K562 (cell line): ENCODE results near the gene CPPED1. TPM values are rescaled to one million over a fixed set of nuclear protein-coding genes. Genes with fewer than 3 reads are reported as not detected.

Experiments
- CHCHD3 ChIP-seq: fragments of 250-450 bp; sonication (Bioruptor Pico); IDR thresholded peaks from 2 replicates; pipeline ENCODE4 v2.1.2; 2022; ENCODE audit warnings: mild to moderate bottlenecking
- ILF3 ChIP-seq: fragments of 450-650 bp; IDR thresholded peaks from 2 replicates; pipeline ENCODE4 v1.6.1; 2018; ENCODE audit warnings: antibody characterized with exemption, mild to moderate bottlenecking, moderate library complexity, borderline replicate concordance
- KDM5B ChIP-seq: fragments of 200-600 bp; sonication (generic); IDR thresholded peaks from 2 replicates; pipeline ENCODE4 v1.6.1; 2012; ENCODE audit warnings: low read depth, mild to moderate bottlenecking, moderate library complexity, low read length, control low read depth, inconsistent platforms; ENCODE audit not compliant: insufficient replicate concordance
- PML ChIP-seq: IDR thresholded peaks from 2 replicates; pipeline ENCODE4 v1.6.1; 2012; ENCODE audit warnings: low read length, inconsistent platforms
- SIX5 ChIP-seq, 2 experiments: IDR thresholded peaks; 2 replicates each; pipeline ENCODE4 v1.6.1; 2011; ENCODE audit warnings: low read length in 2 of 2, borderline replicate concordance in 1 of 2, low read depth in 1 of 2, mild to moderate bottlenecking in 1 of 2, moderate library complexity in 1 of 2; ENCODE audit not compliant: insufficient read depth in 1 of 2
- SP1 ChIP-seq: sonication (generic); formaldehyde crosslinking; IDR thresholded peaks from 2 replicates; pipeline ENCODE4 v1.8.1; 2022; ENCODE audit warnings: mild to moderate bottlenecking, missing genetic modification reagents
- ZNF696 ChIP-seq: fragments of 250-450 bp; sonication (Bioruptor Pico); conservative IDR thresholded peaks from 2 replicates; pipeline ENCODE4 v1.4.0; 2020; ENCODE audit warnings: mild to moderate bottlenecking, moderate library complexity
- polyA plus RNA-seq, 8 experiments: library from polyadenylated mRNA; depleted of rRNA in 4 of 8; stranded (reverse) in 5 of 8; unstranded in 3 of 8; fragments of >200 nt; fragmentation: Nextera tagmentation in 2 of 8; fragmentation: Illumina TruSeq in 1 of 8; extraction: Ambion mirVana in 2 of 8; extraction: Trizol in 1 of 8; gene quantifications; 2 replicates each; pipeline versions ENCODE4 v1.2.1 to v1.2.3, GENCODE V29; 2011 to 2014; ENCODE audit warnings: inconsistent platforms in 1 of 8, missing spikeins in 1 of 8
- total RNA-seq, 7 experiments: library from RNA; depleted of rRNA in 6 of 7; stranded (reverse); fragments of >200 nt in 6 of 7; fragmentation: Illumina TruSeq in 2 of 7; extraction: Trizol in 2 of 7; gene quantifications; 2 replicates each; pipeline versions ENCODE4 v1.2.1 to v1.2.3, GENCODE V29; 2011 to 2021; ENCODE audit warnings: low replicate concordance in 1 of 7
- TF ChIP-seq, protein P1 (sequence below), 2 experiments: fragments of 450-650 bp; IDR thresholded peaks; 2 replicates each; pipeline ENCODE4 v1.6.1; 2016; ENCODE audit warnings: mild to moderate bottlenecking in 2 of 2, borderline replicate concordance in 1 of 2, low read depth in 1 of 2, moderate library complexity in 1 of 2
- TF ChIP-seq, protein P2 (sequence below), 3 experiments: fragments of 200-800 bp in 1 of 3; fragments of 250-450 bp in 1 of 3; fragments of 450-650 bp in 1 of 3; sonication (Bioruptor Pico) in 1 of 3; sonication (Bioruptor generic) in 1 of 3; formaldehyde crosslinking in 1 of 3; IDR thresholded peaks; 2 replicates each; pipeline versions ENCODE4 v1.6.1 to v1.8.0; 2016 to 2022; ENCODE audit warnings: mild to moderate bottlenecking in 2 of 3, missing genetic modification characterization in 2 of 3, missing compliant biosample characterization in 1 of 3, moderate library complexity in 1 of 3
- TF ChIP-seq, protein P3 (sequence below): fragments of 150-350 bp; IDR thresholded peaks from 2 replicates; pipeline ENCODE4 v1.6.1; 2014; ENCODE audit warnings: low read depth, mild to moderate bottlenecking, low read length, borderline replicate concordance

The CPPED1 gene
- total and polyA plus RNA-seq, 9 of the 15 experiments (the other 6 are each of a cell fraction or from before 2014, with no cell fraction given): 7.5 to 25.7 (median 16.9) TPM

GRCh38 chr16:12801511-12802042 is 2.1 kb downstream of the CPPED1 start (continued):
- TF ChIP-seq, protein P1, sequence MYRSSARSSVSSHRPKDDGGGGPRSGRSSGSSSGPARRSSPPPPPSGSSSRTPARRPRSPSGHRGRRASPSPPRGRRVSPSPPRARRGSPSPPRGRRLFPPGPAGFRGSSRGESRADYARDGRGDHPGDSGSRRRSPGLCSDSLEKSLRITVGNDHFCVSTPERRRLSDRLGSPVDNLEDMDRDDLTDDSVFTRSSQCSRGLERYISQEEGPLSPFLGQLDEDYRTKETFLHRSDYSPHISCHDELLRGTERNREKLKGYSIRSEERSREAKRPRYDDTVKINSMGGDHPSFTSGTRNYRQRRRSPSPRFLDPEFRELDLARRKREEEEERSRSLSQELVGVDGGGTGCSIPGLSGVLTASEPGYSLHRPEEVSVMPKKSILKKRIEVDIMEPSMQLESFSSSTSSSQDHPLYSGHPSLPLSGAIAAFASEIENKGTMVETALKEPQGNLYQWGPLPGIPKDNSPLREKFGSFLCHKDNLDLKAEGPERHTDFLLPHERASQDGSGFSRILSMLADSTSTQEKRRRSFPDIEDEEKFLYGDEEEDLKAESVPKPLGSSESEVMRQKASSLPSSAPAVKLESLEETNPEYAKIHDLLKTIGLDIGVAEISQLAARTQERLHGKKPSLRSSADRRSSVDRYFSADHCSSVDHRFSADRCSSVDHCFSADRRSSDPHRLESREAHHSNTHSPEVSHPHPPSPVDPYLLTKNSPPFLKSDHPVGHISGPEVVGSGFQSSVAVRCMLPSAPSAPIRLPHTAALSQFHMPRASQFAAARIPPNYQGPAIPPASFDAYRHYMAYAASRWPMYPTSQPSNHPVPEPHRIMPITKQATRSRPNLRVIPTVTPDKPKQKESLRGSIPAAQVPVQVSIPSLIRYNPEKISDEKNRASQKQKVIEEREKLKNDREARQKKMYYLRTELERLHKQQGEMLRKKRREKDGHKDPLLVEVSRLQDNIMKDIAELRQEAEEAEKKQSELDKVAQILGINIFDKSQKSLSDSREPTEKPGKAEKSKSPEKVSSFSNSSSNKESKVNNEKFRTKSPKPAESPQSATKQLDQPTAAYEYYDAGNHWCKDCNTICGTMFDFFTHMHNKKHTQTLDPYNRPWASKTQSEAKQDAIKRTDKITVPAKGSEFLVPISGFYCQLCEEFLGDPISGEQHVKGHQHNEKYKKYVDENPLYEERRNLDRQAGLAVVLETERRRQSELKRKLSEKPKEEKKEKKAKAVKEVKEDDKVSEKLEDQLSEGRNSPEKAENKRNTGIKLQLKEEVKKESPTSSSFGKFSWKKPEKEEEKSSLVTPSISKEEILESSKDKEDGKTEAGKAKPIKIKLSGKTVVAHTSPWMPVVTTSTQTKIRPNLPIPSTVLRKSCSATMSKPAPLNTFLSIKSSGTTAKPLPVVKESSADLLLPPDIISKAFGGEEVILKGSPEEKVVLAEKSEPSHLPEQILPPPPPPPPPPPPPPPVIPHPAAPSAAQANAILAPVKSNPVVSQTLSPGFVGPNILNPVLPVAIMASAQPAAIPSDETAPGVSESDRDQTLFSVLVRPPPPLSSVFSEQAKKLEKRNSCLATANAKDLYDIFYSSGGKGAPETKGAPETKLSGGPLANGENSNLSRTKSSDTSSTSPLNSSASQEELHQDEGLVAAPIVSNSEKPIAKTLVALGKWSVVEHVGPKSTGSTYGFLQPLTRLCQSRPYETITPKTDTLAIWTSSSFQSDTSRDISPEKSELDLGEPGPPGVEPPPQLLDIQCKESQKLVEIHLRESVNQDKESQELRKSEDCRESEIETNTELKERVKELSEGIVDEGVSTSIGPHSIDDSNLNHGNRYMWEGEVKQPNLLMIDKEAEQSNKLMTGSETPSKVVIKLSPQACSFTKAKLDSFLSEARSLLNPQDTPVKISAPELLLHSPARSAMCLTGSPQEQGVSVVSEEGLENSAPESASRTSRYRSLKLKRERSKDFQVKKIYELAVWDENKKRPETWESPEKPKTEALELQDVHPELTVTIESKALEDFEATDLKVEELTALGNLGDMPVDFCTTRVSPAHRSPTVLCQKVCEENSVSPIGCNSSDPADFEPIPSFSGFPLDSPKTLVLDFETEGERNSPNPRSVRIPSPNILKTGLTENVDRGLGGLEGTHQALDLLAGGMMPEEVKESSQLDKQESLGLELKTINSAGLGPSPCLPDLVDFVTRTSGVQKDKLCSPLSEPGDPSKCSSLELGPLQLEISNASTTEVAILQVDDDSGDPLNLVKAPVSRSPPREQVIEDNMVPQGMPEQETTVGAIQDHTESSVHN (IDR thresholded peaks at IDR 0.05; ENCODE audit: borderline replicate concordance in 1 of 2, low read depth in 1 of 2): no peak
- no peak for TF ChIP-seq PML
- TF ChIP-seq CHCHD3 (CRISPR knock-in tag): no peak
- TF ChIP-seq SIX5 (IDR thresholded peaks at IDR 0.05; ENCODE audit: borderline replicate concordance in 1 of 2, insufficient read depth in 1 of 2, low read depth in 1 of 2, low read length in 2 of 2): no peak
- no peak for TF ChIP-seq ZNF696 (CRISPR knock-in tag)
- TF ChIP-seq, protein P2, sequence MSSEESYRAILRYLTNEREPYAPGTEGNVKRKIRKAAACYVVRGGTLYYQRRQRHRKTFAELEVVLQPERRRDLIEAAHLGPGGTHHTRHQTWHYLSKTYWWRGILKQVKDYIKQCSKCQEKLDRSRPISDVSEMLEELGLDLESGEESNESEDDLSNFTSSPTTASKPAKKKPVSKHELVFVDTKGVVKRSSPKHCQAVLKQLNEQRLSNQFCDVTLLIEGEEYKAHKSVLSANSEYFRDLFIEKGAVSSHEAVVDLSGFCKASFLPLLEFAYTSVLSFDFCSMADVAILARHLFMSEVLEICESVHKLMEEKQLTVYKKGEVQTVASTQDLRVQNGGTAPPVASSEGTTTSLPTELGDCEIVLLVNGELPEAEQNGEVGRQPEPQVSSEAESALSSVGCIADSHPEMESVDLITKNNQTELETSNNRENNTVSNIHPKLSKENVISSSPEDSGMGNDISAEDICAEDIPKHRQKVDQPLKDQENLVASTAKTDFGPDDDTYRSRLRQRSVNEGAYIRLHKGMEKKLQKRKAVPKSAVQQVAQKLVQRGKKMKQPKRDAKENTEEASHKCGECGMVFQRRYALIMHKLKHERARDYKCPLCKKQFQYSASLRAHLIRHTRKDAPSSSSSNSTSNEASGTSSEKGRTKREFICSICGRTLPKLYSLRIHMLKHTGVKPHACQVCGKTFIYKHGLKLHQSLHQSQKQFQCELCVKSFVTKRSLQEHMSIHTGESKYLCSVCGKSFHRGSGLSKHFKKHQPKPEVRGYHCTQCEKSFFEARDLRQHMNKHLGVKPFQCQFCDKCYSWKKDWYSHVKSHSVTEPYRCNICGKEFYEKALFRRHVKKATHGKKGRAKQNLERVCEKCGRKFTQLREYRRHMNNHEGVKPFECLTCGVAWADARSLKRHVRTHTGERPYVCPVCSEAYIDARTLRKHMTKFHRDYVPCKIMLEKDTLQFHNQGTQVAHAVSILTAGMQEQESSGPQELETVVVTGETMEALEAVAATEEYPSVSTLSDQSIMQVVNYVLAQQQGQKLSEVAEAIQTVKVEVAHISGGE (CRISPR knock-in tag; IDR thresholded peaks at IDR 0.05): peak in 1 of 3 experiments; percentile 51; a peak in 1 of 6 replicates
- TF ChIP-seq SP1 (CRISPR knock-in tag): no peak
- TF ChIP-seq KDM5B: no peak
- TF ChIP-seq, protein P3, sequence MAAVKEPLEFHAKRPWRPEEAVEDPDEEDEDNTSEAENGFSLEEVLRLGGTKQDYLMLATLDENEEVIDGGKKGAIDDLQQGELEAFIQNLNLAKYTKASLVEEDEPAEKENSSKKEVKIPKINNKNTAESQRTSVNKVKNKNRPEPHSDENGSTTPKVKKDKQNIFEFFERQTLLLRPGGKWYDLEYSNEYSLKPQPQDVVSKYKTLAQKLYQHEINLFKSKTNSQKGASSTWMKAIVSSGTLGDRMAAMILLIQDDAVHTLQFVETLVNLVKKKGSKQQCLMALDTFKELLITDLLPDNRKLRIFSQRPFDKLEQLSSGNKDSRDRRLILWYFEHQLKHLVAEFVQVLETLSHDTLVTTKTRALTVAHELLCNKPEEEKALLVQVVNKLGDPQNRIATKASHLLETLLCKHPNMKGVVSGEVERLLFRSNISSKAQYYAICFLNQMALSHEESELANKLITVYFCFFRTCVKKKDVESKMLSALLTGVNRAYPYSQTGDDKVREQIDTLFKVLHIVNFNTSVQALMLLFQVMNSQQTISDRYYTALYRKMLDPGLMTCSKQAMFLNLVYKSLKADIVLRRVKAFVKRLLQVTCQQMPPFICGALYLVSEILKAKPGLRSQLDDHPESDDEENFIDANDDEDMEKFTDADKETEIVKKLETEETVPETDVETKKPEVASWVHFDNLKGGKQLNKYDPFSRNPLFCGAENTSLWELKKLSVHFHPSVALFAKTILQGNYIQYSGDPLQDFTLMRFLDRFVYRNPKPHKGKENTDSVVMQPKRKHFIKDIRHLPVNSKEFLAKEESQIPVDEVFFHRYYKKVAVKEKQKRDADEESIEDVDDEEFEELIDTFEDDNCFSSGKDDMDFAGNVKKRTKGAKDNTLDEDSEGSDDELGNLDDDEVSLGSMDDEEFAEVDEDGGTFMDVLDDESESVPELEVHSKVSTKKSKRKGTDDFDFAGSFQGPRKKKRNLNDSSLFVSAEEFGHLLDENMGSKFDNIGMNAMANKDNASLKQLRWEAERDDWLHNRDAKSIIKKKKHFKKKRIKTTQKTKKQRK: no peak
- TF ChIP-seq ILF3: no peak
